HG03460 (cell line): Measurements from ENCODE around the gene EHD4.

ENCODE experiments used
- ATAC-seq: cut with Tn5 transposase; IDR thresholded peaks from one replicate; pipeline ENCODE4 v1.9.1; 2021; ENCODE audit not compliant: unreplicated experiment

The EHD4 gene

GRCh38 chr15:41972253-41973242 is at the start of gene EHD4:
TSS of gene EHD4 (minus strand) at chr15:41972557. CDS start at chr15:41972494, 63 bp downstream.
- ATAC-seq: peak; percentile 65

- ATAC-seq: no peak
Measured at GRCh38 chr15:42021593-42021992, 49.2 kb upstream of the EHD4 start.

- ATAC-seq: no peak
Measured at GRCh38 chr15:42020713-42021273, 48.4 kb upstream of the EHD4 start, which contains the start of gene PLA2G4E. TSS of gene PLA2G4E (minus strand) at chr15:42021042. CDS start at chr15:42021030, 12 bp downstream.

GRCh38 chr15:42018306-42019224 is 46.2 kb upstream of the EHD4 start:
- ATAC-seq: no peak

- no peak for ATAC-seq
Measured at GRCh38 chr15:42016971-42017370, 44.6 kb upstream of the EHD4 start.

- no peak for ATAC-seq
Measured at GRCh38 chr15:42014406-42014805, 42.0 kb upstream of the EHD4 start.

- ATAC-seq: no peak
Measured at GRCh38 chr15:42012928-42013482, 40.6 kb upstream of the EHD4 start.

- no peak for ATAC-seq
Measured at GRCh38 chr15:42012241-42012640, 39.9 kb upstream of the EHD4 start.

GRCh38 chr15:42011074-42011473 is 38.7 kb upstream of the EHD4 start:
- no peak for ATAC-seq

GRCh38 chr15:42010434-42010833 is 38.1 kb upstream of the EHD4 start:
- peak; percentile 84 for ATAC-seq

- ATAC-seq: no peak
Measured at GRCh38 chr15:42009474-42009873, 37.1 kb upstream of the EHD4 start.

- ATAC-seq: no peak
Measured at GRCh38 chr15:42009022-42009421, 36.7 kb upstream of the EHD4 start.

GRCh38 chr15:42007386-42007785 is 35.0 kb upstream of the EHD4 start:
- ATAC-seq: no peak

- no peak for ATAC-seq
Measured at GRCh38 chr15:42002333-42002732, 30.0 kb upstream of the EHD4 start.

GRCh38 chr15:42001236-42001635 is 28.9 kb upstream of the EHD4 start:
- no peak for ATAC-seq

GRCh38 chr15:41999290-42000285 is 27.2 kb upstream of the EHD4 start:
- ATAC-seq: no peak

GRCh38 chr15:41997845-41998244 is 25.5 kb upstream of the EHD4 start:
- no peak for ATAC-seq

- no peak for ATAC-seq
Measured at GRCh38 chr15:41996921-41997592, 24.7 kb upstream of the EHD4 start.

- no peak for ATAC-seq
Measured at GRCh38 chr15:41996376-41996775, 24.0 kb upstream of the EHD4 start.
